HG03108 (cell line): Measurements from ENCODE around the gene PLA1A.

Source experiments
- ATAC-seq: cut with Tn5 transposase; IDR thresholded peaks from one replicate; pipeline ENCODE4 v1.9.1; 2021; ENCODE audit warnings: moderate library complexity; ENCODE audit not compliant: unreplicated experiment

Gene PLA1A

GRCh38 chr3:119636891-119637611 lies 39.4 kb downstream of the PLA1A start:
- ATAC-seq: no peak

GRCh38 chr3:119637679-119638477 lies 40.2 kb downstream of the PLA1A start:
- peak; percentile 30 for ATAC-seq

- ATAC-seq: no peak
These were observed 42.0 kb downstream of the PLA1A start for GRCh38 chr3:119639494-119640350.

GRCh38 chr3:119641416-119641815 lies 43.7 kb downstream of the PLA1A start:
- no peak for ATAC-seq

GRCh38 chr3:119642746-119643473 lies 45.2 kb downstream of the PLA1A start:
- no peak for ATAC-seq

GRCh38 chr3:119643528-119643927 lies 45.8 kb downstream of the PLA1A start:
- no peak for ATAC-seq

- ATAC-seq: no peak
These were observed 46.8 kb downstream of the PLA1A start for GRCh38 chr3:119644481-119644880.

- no peak for ATAC-seq
These were observed 48.1 kb downstream of the PLA1A start for GRCh38 chr3:119645813-119646212.

GRCh38 chr3:119647171-119647570 lies 49.5 kb downstream of the PLA1A start:
- no peak for ATAC-seq

- ATAC-seq: no peak
These were observed 50.3 kb downstream of the PLA1A start for GRCh38 chr3:119647843-119648575.

- no peak for ATAC-seq
These were observed 52.1 kb downstream of the PLA1A start for GRCh38 chr3:119649761-119650160.

- no peak for ATAC-seq
These were observed 54.8 kb downstream of the PLA1A start for GRCh38 chr3:119652306-119653033.

GRCh38 chr3:119653876-119654275 lies 56.2 kb downstream of the PLA1A start:
- no peak for ATAC-seq

- no peak for ATAC-seq
These were observed 60.4 kb downstream of the PLA1A start for GRCh38 chr3:119657887-119658702.

GRCh38 chr3:119658994-119659393 lies 61.3 kb downstream of the PLA1A start:
- no peak for ATAC-seq

- no peak for ATAC-seq
These were observed 62.1 kb downstream of the PLA1A start for GRCh38 chr3:119659606-119660291.

- ATAC-seq: no peak
These were observed 63.1 kb downstream of the PLA1A start, which contains the start of gene POPDC2 for GRCh38 chr3:119660474-119661440. Gene POPDC2, minus strand, starts transcription at chr3:119660589. Its CDS starts 166 bp downstream, at chr3:119660423.
